HG03175 (cell line): ENCODE results near the gene NDRG2.
A peak's percentile ranks its signal among the peaks of the same experiment; 100 is the strongest.

Source experiments
- ATAC-seq: cut with Tn5 transposase; IDR thresholded peaks from one replicate; pipeline ENCODE4 v1.9.1; 2021; ENCODE audit warnings: mild to moderate bottlenecking, moderate library complexity; ENCODE audit not compliant: unreplicated experiment

The NDRG2 gene

DNA sequence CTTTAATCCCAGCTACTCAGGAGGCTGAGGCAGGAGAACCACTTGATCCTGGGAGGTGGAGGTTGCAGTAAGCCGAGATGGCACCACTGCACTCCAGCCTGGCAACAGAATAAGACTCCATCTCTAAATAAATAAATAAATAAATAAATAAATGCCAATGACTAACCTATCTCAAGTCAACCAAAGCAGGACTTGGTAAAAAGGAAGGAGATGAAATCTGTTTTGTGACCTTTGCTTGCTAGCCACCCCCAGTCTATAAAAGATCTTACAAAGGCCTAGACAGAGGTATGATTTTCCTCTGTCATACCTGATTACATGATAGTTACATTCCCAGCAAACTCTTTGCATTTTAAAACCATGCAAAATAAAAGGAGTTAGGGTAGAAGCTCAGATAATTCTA, 48.6 kb downstream of the NDRG2 start:
- no peak for ATAC-seq

DNA sequence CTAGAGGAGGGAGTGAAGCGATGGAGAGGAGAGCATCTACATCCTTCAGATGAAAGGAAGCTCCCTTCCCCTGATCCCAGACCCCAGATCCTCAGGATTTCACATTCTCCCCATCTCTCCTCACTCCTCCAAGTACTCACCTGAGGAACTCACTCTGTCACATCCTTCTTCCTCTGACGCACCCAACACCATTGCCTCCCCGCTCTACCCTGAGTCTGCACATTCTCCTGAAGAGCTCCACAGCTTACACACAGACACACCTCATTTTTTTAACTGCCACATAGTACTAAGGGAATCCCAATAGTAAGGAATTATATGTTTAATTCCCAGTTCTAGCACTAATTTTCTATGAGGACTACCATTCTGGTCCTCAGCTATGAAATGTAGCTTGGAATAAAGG, 51.4 kb downstream of the NDRG2 start:
- ATAC-seq: no peak

DNA sequence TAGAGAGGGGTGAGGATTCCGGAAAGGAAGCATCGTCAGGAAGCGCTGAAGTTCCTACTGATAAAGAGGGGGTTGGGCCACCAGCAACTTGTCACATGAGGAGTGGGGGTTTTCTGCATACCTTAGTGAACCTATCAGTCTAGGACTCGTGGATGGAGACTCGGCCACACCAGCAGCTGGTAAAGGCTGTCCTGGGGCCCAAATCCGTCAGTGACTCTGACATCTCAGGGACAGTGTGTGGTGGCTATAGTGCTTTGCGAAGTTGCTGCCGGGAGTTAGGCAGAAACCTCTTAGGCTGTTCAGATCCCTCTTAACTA, 53.2 kb downstream of the NDRG2 start:
- ATAC-seq: peak; percentile 27

DNA sequence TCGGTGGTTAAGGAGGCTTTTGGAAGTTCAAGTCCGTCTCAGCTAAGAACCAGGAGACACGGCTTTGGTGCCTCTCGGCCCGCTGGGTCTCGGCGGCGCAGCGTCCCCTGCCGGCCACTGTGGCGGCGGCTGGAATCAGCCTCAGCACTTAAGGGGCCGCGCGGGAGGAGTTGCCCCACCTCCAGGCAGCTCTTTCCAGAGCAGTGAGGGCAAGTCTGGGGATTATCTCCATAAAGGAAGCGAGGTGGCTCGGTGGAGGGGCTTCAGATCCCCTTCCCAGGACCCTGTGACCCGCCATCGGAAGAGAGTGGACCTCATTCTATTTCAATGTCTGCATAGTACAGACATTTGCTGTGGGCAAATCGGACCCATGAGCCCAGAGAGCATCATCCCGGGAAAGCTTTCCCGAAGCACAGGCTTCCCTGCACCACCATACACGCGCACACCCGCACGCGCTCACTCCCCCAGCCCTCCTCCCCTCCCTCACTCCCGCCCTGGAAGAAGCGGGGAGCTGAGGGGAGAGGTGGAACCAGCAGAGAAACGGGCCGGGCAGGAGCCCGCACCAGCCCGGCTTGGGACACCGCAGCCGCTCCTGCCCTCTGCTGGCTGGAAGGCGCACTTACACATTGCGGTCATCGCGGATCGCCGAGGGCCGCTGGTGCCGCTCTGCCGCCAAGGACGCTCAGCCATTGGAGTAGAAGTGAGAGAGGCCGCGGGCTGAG, 53.7 kb downstream of the NDRG2 start:
- ATAC-seq: peak; percentile 91

DNA sequence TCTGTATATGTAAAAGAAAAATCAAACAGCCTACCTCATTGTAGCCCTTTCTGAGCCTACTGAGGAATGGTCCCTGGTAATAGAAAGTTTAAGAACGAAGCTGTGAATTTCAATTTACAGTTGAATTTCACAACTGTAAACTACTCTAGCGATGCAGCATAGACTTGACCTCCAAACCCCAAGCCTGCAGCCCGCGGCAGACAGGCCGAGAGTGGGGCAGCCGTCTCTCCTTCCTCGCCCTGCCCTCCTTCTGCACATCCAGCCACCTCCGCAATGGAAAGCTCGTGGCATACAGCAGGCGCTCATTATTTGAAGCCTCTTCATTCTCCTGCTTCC, 54.2 kb downstream of the NDRG2 start:
- ATAC-seq: no peak

DNA sequence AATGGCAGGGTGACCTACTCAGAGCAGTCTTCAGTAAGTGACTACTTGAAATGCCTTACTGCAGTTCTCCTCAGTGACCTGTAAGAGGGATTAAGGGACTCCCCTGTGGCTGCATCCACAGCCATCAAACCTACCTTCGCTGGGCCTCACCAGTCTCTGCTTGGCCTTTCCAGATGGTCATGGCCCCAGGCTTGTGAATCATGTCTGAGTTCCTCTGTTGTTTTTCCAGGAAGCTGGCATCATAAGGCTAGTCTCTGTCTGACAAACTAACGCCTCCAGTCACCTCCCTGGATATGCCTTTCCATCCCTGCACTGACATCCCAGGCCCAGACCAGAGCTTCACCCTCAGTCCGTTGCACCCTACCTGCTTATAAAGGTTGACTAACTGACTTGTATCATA, 55.5 kb downstream of the NDRG2 start:
- ATAC-seq: no peak
